Tibial nerve (tissue), 3 donors: Measurements from ENCODE around the gene CAPN13.

Experiments used
- CTCF ChIP-seq, 5 experiments: fragments of 200-600 bp in 3 of 5; fragments of 450-650 bp in 2 of 5; sonication (generic) in 3 of 5; IDR thresholded peaks; one replicate each; pipeline ENCODE4 v1.5.1; 2016 to 2019; ENCODE audit warnings: antibody characterized with exemption in 5 of 5, mild to moderate bottlenecking in 3 of 5, moderate library complexity in 2 of 5
- POLR2A ChIP-seq, 2 donors: fragments of 450-650 bp; IDR thresholded peaks; one replicate each; pipeline ENCODE4 v1.6.1; 2017; ENCODE audit warnings: antibody characterized with exemption in 2 of 2, mild to moderate bottlenecking in 2 of 2, moderate library complexity in 2 of 2

- TF ChIP-seq CTCF (IDR thresholded peaks at IDR 0.05) (no peak), POLR2A (IDR thresholded peaks at IDR 0.05) (no peak)
Observed at GRCh38 chr2:30691948-30692828, 115.1 kb downstream of the CAPN13 start.
